ENCODE measurements around the gene DYNLT4.
"Not testable (repeated sequence)": the region's sequence is repeated elsewhere in the genome, so short reads cannot be mapped to it uniquely, and the experiment has no call there.

The DYNLT4 gene

GRCh38 chr1:44798481-44799365 is 8.4 kb downstream of the DYNLT4 start:
- Mint-ChIP-seq H3K4me3 (no peak overlapping the region), H3K36me3 (ENCODE audit: low read depth) (peaks cover 24% of the 10 kb centered on the region), H3K27me3 (no peaks in the 10 kb centered on the region), H3K9me3 (no peaks in the 10 kb centered on the region), H3K4me1 (peaks cover 32% of the 10 kb centered on the region), H3K27ac (peak overlapping the region; percentile 97)
- DNase-seq (no peak), ATAC-seq (no peak)

DNA sequence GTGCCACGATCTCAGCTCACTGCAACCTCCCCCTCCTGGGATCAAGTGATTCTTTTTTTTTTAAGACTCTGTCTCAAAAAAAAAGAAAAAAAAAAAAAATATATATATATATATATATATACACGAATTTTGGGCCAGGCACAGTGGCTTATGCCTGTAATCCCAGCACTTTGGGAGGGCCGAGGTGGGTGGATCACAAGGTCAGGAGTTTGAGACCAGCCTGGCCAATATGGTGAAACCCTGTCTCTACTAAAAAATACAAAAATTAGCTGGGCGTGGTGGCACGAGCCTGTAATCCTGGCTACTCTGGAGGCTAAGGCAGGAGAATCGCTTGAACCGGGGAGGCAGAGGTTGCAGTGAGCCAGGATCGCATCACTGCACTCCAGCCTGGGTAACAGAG is 9.3 kb downstream of the DYNLT4 start:
- DNase-seq, H3K9me3 Mint-ChIP-seq, ATAC-seq, H3K4me3 Mint-ChIP-seq, H3K27ac Mint-ChIP-seq, H3K27me3 Mint-ChIP-seq: not testable (repeated sequence)
- Mint-ChIP-seq H3K36me3 (ENCODE audit: low read depth) (peaks cover 17% of the 10 kb centered on the region), H3K4me1 (peaks cover 23% of the 10 kb centered on the region)

GRCh38 chr1:44792736-44793502 is 14.2 kb downstream of the DYNLT4 start:
- Mint-ChIP-seq H3K4me1 (no peaks in the 10 kb centered on the region), H3K36me3 (ENCODE audit: low read depth) (no peaks in the 10 kb centered on the region), H3K27ac (no peak overlapping the region), H3K4me3 (no peak overlapping the region), H3K9me3 (no peaks in the 10 kb centered on the region), H3K27me3 (no peaks in the 10 kb centered on the region)
- ATAC-seq = no peak
- no peak for DNase-seq

DNA sequence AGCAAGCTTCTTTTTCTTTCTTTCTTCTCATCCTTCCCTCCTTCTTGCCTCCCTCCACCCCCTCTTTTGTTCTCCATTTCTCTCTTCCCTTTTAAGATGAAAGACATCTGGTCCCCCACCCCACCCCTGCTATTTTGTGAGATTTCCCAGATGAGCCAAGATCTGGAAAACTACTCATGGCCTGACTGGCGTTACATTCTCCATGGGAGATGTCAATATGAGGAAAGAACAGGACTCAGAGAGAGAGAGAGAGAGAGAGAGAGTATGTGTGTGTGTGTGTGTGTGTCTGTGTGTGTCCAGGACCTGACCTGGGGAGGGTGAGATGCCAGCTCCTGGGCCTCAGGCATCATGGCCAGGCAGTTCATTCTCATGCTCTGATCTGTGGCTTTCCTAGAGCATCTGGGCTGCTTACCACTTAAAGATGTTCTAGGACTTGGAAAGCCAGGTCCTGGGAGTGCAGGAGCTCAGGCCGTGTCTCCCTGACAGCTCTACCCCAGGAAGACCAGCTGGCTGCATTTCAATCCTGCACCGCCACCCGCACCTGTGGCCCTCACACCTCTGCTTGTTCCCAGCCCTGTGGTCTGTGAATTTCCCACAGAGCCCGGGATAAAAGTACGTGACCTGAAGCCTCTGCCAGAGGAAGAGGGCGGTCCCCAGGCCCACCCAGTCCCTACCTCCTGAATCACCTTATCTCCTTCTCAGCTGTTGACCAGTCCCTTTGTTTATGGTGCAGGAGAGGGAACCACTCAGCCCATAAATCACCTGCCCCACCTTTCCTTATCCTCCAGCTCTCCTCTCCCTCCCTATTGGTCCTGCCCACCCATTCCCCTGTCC is 16.0 kb downstream of the DYNLT4 start:
- Mint-ChIP-seq H3K4me1 (peaks cover 5% of the 10 kb centered on the region), H3K36me3 (ENCODE audit: low read depth) (no peaks in the 10 kb centered on the region), H3K9me3 (no peaks in the 10 kb centered on the region), H3K27me3 (no peaks in the 10 kb centered on the region), H3K4me3 (no peak overlapping the region), H3K27ac (peak overlapping the region; percentile 22)
- ATAC-seq (no peak), DNase-seq (no peak)

GRCh38 chr1:44788120-44788860 is 18.9 kb downstream of the DYNLT4 start, which contains the start of gene BEST4:
BEST4 (minus strand) TSS chr1:44788170; CDS start chr1:44787705, 465 bp downstream.
- H3K4me3 Mint-ChIP-seq = no peak within 1 kb of the TSS
- H3K27ac Mint-ChIP-seq = no peak within 1 kb of the TSS
- H3K36me3 Mint-ChIP-seq (ENCODE audit: low read depth) = no peaks in the 10 kb centered on the region
- DNase-seq (no peak), ATAC-seq (no peak)
- no peaks in the 10 kb centered on the region for H3K9me3 Mint-ChIP-seq
- no peaks in the 10 kb centered on the region for H3K27me3 Mint-ChIP-seq
- H3K4me1 Mint-ChIP-seq = peaks cover 29% of the 10 kb centered on the region

DNA sequence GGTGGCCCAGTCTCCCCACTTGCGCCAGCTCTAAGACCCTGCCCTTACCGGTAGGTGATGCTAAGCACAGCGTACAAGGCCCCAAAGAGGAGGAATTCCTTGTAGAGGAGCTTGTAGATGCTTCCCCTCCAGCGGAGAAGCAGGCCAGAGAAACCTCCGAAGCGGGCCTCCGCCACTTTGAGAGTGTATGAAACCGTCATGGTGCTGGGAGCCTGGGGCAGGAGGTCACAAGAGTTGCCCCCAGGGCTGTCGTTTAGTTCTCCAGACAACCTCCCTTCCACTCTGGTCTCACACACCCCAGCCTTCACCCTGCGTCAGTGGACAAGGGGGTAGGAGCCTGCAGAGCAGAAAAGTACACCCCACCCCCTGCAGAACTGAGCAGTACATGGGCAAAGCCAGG is 19.6 kb downstream of the DYNLT4 start:
- ATAC-seq = no peak
- H3K4me1 Mint-ChIP-seq = peaks cover 34% of the 10 kb centered on the region
- no peaks in the 10 kb centered on the region for H3K9me3 Mint-ChIP-seq
- H3K27me3 Mint-ChIP-seq = no peaks in the 10 kb centered on the region
- no peak overlapping the region for H3K27ac Mint-ChIP-seq
- no peak overlapping the region for H3K4me3 Mint-ChIP-seq
- no peak for DNase-seq
- peaks cover 2% of the 10 kb centered on the region for H3K36me3 Mint-ChIP-seq (ENCODE audit: low read depth)

DNA sequence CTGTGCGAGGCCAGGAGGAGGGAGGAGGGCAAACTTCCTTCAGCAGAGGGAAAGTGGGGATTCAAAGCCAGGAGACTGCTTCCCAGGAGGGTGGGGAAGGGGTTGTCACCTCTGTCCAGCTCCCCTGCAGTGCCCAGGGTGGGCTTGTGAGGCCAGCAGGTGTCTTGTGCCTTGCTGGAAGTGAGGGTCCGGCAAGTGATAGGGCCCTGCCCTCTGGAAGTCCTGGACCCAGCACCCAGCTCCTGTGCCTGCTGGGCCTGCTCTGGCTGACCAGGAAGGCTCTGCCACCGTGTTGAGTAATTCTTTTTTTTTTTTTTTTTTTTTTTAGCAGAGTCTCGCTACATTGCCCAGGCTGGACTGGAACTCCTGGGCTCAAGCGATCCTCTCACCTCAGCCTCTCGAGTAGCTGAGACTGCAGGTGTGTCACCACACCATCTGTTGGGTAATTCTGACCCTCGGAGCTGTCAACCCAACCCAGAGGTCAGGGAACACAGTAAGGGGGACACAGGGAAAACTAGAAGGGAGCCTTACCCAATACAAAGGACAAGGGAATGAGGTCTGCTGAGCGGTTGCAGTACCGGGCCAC is 20.2 kb downstream of the DYNLT4 start:
- H3K27me3 Mint-ChIP-seq = no peaks in the 10 kb centered on the region
- H3K27ac Mint-ChIP-seq = peak overlapping the region; percentile 87
- H3K9me3 Mint-ChIP-seq = no peaks in the 10 kb centered on the region
- ATAC-seq = no peak
- H3K36me3 Mint-ChIP-seq (ENCODE audit: low read depth) = peaks cover 3% of the 10 kb centered on the region
- H3K4me3 Mint-ChIP-seq = peak overlapping the region; percentile 73
- peaks cover 37% of the 10 kb centered on the region for H3K4me1 Mint-ChIP-seq
- DNase-seq = no peak

GRCh38 chr1:44786138-44786840 is 20.9 kb downstream of the DYNLT4 start:
- Mint-ChIP-seq H3K27me3 (no peaks in the 10 kb centered on the region), H3K4me3 (peak overlapping the region; percentile 73), H3K27ac (peak overlapping the region; percentile 87), H3K4me1 (peaks cover 37% of the 10 kb centered on the region), H3K36me3 (ENCODE audit: low read depth) (peaks cover 7% of the 10 kb centered on the region), H3K9me3 (no peaks in the 10 kb centered on the region)
- DNase-seq = peak; percentile 85
- peak; percentile 69 for ATAC-seq

DNA sequence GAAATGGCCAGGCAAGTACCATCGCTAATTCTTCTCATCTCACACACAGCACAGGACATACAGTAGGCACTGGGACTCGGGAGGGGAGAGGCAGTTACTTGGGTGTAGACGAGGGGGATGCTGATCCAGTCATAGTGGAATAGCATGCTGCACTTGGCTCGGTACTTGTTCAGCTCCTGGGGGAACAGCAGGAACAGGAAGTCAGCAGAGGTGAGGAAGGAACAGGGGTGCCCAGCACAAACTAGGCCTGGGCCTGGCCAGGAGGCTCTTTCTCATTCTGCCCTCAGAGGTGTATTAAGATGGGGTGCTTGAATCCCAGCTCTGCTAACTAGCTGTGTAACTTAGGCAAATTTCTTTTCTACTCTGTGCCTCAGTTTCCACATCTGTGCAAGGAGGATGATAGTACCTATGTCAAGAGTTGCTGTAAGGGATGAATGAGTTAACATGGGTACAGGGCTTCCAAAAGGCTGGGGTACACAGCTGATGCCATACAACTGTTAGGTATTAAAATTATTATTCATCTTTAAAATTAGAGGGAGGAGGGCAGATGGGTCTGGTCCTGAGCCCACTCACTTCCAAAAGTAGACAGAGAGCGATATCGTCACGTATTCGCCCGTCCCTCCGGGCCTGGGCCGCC is 21.5 kb downstream of the DYNLT4 start:
- Mint-ChIP-seq H3K27ac (peak overlapping the region; percentile 87), H3K9me3 (no peaks in the 10 kb centered on the region), H3K36me3 (ENCODE audit: low read depth) (peaks cover 13% of the 10 kb centered on the region), H3K27me3 (no peaks in the 10 kb centered on the region), H3K4me3 (peak overlapping the region; percentile 73), H3K4me1 (peaks cover 39% of the 10 kb centered on the region)
- ATAC-seq = no peak
- DNase-seq = no peak

GRCh38 chr1:44785029-44785380 is 22.1 kb downstream of the DYNLT4 start:
- DNase-seq (no peak), ATAC-seq (no peak)
- Mint-ChIP-seq H3K4me1 (peaks cover 43% of the 10 kb centered on the region), H3K9me3 (no peaks in the 10 kb centered on the region), H3K4me3 (peak overlapping the region; percentile 73), H3K27me3 (no peaks in the 10 kb centered on the region), H3K36me3 (ENCODE audit: low read depth) (peaks cover 20% of the 10 kb centered on the region), H3K27ac (peak overlapping the region; percentile 52)

GRCh38 chr1:44784094-44785028 is 22.8 kb downstream of the DYNLT4 start:
- H3K9me3 Mint-ChIP-seq = no peaks in the 10 kb centered on the region
- ATAC-seq = no peak

DNA sequence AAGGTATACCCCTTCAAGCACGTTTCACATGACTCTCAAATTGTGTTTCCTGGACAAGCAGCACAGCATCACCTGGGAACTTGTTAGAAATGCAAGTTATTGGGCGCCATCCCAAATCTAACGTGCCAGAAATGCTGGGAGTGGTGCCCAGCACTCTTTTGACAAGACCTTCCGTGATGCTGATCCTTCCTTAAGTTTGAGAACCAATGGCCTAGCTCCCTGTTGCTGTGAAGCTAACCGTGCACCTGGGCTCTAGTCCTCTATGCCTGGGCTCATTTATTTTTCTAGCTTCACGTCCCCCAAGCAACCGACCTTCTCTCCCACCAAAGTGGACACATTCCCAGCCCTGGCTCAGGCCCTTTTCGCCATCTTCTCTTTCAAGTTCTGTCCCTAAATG is 23.5 kb downstream of the DYNLT4 start:
- H3K36me3 Mint-ChIP-seq (ENCODE audit: low read depth) = peaks cover 33% of the 10 kb centered on the region
- peak overlapping the region; percentile 42 for H3K27ac Mint-ChIP-seq
- peak overlapping the region; percentile 67 for H3K4me3 Mint-ChIP-seq
- H3K9me3 Mint-ChIP-seq = no peaks in the 10 kb centered on the region
- no peak for ATAC-seq
- H3K27me3 Mint-ChIP-seq = no peaks in the 10 kb centered on the region
- no peak for DNase-seq
- peaks cover 48% of the 10 kb centered on the region for H3K4me1 Mint-ChIP-seq

More at GRCh38 chr1:44784094-44785028, 22.8 kb downstream of the DYNLT4 start:
- Mint-ChIP-seq H3K27me3 (no peaks in the 10 kb centered on the region), H3K27ac (peak overlapping the region; percentile 52), H3K4me1 (peaks cover 43% of the 10 kb centered on the region), H3K4me3 (peak overlapping the region; percentile 73), H3K36me3 (ENCODE audit: low read depth) (peaks cover 26% of the 10 kb centered on the region)
- no peak for DNase-seq

Data from activated naive CD8-positive, alpha-beta T cell treated with anti-CD3 and anti-CD28 coated beads, Interleukin-2, amount 50 U/mL, for 24 hours (primary cell).